Fibroblast of mammary gland (primary cell): ENCODE data around the gene EXOC7.

Experiments
- DNase-seq: peaks from one replicate; pipeline ENCODE4 v3.0.0-alpha.2; 2010; ENCODE audit warnings: low read depth
- H3K4me3 ChIP-seq: 2 replicates; pipeline ENCODE4 v1.5.1; 2011; ENCODE audit warnings: low read depth, mild to moderate bottlenecking, low read length, moderate library complexity; ENCODE audit not compliant: control insufficient read depth
- TF ChIP-seq, protein P1 (sequence below): conservative IDR thresholded peaks from 2 replicates; pipeline ENCODE4 v1.5.1; 2011; ENCODE audit warnings: low read depth, low read length, inconsistent platforms; ENCODE audit not compliant: control insufficient read depth, insufficient read depth

Gene EXOC7

DNA sequence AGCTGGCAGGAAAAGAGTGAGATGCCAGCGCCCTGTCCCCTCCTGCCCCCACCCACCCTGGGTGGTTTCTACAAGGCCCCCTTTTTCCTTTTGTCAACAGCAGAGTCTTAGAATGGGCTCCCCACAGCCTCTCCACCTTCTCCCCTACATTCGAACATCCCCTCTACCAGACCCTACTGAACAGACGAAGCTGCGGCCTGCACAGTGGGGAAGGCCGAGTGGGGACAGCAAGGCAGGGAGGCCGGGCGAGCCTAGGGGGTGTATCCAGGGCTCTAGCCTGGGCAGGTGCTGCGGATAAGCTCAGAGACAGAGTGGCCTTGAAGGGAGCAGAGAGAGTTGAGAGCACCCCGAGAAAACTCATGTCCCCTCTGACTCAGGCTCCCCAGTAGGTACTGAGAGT lies 17.2 kb downstream of the EXOC7 start:
- no peak for DNase-seq
- TF ChIP-seq, protein P1, sequence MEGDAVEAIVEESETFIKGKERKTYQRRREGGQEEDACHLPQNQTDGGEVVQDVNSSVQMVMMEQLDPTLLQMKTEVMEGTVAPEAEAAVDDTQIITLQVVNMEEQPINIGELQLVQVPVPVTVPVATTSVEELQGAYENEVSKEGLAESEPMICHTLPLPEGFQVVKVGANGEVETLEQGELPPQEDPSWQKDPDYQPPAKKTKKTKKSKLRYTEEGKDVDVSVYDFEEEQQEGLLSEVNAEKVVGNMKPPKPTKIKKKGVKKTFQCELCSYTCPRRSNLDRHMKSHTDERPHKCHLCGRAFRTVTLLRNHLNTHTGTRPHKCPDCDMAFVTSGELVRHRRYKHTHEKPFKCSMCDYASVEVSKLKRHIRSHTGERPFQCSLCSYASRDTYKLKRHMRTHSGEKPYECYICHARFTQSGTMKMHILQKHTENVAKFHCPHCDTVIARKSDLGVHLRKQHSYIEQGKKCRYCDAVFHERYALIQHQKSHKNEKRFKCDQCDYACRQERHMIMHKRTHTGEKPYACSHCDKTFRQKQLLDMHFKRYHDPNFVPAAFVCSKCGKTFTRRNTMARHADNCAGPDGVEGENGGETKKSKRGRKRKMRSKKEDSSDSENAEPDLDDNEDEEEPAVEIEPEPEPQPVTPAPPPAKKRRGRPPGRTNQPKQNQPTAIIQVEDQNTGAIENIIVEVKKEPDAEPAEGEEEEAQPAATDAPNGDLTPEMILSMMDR = no peak
- H3K4me3 ChIP-seq = no peak overlapping the region

DNA sequence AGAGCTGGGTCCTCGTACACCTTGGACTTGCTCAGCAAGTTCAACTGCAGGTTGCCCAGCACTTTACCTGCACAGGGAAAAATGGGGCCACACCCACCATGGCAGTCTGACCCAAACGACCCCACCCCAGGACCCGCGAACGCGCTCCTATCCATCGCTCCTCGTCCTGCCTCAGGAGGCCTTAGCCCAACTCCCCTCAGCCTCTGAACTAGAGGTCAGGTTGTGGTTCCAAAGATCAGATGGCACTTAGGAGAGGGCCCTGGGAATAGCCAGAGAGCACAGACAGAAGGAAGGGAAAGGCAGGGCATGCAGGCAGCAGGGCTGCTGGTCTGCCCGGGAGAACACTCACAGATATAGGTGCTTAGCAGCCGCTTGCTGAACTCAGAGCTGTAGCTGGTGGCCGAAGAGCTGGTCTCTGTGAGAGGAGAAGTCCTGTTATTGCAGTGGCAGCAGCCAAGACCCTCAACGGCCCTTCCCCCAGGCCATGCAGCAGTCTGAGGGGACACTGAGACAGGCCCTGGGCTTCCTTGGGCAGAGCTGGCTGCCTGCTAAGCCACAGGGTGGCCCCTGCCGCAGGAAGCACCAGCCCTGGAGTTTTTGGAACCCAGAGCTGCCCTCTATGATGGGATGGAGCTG lies 17.7 kb downstream of the EXOC7 start:
- H3K4me3 ChIP-seq = no peak overlapping the region
- no peak for DNase-seq
- TF ChIP-seq, protein P1 = no peak

DNA sequence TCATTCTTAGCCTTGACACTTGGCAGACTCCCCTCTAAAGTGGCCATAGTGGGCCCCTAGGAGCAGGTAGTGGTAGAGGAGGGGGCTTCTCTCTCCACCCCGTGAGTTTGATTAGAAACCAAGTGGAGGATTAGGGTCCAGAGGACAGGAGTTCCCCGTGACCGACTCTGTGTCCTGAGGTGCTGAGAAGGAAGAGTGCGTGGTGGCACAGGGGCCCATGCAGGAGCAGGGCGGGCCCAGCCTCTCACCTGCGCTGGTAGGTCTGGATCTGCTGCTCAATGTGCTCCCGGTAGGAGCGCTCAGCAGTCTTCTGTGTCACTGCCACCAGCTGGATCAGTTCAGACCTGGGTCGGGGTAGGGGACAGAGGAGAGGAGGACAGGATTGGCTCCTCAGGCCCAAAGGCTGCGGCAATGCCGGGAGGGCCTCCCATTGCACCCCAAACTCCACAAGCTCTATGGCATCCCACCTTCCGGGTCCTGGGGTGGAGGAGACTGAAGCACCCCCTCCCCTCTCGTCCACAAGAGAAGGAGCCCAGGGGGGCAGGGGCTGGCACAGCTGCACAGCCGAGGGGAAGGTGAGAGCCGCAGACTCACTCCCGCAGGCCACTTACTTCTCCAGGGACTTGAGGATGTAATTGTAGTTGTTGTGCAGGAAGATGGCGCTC lies 18.4 kb downstream of the EXOC7 start:
- DNase-seq = no peak

DNA sequence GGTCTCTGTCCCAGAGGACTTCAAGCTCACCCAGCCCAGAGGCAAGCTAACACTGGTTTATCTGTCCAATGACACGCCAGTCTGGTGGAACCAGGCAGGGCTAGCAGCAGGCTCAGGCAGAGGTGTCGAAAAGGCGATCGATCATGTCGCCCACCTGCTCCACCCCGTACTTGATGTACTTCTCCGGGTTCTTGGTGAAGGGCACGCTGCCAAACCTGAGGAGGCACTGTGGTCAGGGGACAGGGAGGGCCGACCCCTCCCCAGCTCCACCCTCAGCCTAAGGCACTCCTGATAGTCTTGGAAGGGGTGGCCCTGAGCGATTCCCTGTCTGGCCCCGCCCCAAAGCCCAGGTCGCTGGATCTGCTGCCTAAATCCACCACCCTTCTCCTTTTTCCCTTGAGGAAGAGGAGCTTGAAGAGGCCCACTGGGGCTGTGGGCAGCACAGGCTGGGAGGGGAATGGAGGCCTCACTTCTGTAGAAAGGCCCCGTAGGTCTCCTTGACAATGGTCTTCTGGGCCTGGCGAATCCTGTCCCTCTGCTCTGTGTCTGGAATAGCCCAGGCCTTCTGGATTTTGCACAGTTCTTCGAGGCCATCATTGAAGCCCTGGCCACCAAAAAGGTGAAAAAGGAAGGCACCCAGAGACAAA lies 19.9 kb downstream of the EXOC7 start:
- TF ChIP-seq, protein P1 = no peak
- no peak for DNase-seq

More for the DNA sequence above, 18.4 kb downstream of the EXOC7 start:
- no peak overlapping the region for H3K4me3 ChIP-seq
- TF ChIP-seq, protein P1 = no peak

DNA sequence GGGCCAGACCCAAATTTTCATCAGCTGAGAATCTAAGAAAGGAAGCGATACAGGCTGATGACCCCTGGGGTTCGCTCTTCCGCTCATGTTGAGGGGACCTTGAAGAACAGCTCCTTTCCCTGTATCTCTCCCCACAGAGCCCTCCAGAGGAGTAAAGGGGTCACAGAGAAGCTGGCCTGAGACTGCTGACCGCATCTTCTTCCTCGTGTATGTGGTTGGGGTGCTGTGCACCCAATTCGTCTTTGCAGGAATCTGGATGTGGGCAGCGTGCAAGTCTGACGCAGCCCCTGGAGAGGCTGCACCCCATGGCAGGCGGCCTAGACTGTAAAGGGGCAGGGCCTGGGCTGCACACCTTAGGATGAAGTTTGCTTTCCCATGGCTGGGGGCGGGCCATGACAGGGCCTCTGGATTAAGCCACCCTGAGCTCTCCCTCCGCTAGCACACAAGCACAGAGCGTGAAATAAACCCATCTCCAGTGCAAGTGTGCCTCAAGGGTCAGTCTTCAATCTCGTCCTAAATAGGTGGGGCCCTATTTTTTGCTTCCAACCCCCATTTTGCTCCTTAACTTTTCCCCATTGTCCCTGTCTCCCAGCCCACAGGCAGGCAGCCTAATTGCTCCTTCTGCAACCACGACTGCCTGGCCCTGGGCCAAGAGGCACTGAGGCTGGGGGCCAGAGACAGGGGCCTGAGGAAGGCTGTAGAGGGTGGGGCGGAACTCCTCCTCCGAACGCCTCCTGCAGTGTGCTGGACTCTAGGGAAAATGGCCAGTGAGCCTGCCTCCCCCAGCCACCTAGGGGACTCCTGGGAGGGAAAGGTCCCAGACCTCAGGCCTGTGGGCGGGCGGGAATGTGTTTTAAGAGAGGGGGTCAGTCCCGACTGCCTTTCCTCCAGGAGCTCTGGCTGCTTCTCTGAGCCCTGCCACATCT lies 21.0 kb downstream of the EXOC7 start:
- no peak overlapping the region for H3K4me3 ChIP-seq
- no peak for DNase-seq
- TF ChIP-seq, protein P1 = no peak

More for the DNA sequence above, 19.9 kb downstream of the EXOC7 start:
- no peak overlapping the region for H3K4me3 ChIP-seq

DNA sequence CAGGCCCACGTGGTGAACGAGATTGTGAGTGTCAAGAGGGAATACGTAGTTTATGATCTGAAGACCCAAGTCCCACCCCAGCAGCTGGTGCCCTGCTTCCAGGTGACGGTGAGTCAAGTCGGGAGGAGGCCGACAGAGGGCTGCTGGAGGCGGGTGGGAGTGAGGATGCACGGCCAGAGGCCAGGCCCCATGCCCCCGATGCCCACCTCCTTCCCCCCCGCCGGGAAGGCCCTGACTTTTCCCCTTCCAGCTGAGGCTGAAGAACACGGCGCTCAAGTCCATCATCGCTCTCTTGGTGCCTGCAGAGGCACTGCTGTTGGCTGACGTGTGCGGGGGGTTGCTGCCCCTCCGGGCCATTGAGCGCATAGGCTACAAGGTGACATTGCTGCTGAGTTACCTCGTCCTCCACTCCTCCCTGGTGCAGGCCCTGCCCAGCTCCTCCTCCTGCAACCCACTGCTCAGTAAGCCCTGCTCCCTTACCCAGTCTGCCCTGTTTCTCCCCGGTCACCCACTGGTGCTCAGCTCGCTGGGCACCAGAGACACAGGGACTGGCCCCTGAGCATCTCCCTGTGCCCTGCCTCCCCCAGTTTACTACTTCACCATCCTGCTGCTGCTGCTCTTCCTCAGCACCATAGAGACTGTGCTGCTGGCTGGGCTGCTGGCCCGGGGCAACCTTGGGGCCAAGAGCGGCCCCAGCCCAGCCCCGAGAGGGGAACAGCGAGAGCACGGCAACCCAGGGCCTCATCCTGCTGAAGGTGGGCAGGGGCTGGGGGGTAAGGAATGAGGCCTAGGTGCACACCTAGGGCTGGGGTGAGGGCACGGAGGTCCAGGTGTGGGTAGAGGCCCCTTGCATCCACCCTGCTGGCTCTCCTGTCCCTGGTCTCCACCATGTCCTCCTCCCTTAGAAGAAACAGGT lies 22.0 kb downstream of the EXOC7 start:
- no peak overlapping the region for H3K4me3 ChIP-seq
- DNase-seq = no peak
- TF ChIP-seq, protein P1 = no peak
